KOPT-K1 (cell line): ENCODE data around the gene TBX19.

Experiments used
- H3K27ac ChIP-seq: fragments of 200-600 bp; sonication (generic); 2 replicates; pipeline ENCODE4 v1.5.1; 2016; ENCODE audit warnings: antibody characterized with exemption, mild to moderate bottlenecking, low read depth, low read length; ENCODE audit not compliant: poor library complexity, severe bottlenecking
- H3K36me3 ChIP-seq: fragments of 200-600 bp; sonication (generic); 2 replicates; pipeline ENCODE4 v1.5.1; 2017; ENCODE audit warnings: antibody characterized with exemption, mild to moderate bottlenecking, low read length, moderate library complexity; ENCODE audit not compliant: insufficient read depth
- H3K9me3 ChIP-seq: fragments of 200-600 bp; sonication (generic); 2 replicates; pipeline ENCODE4 v1.5.1; 2017; ENCODE audit warnings: antibody characterized with exemption, low read length, mild to moderate bottlenecking; ENCODE audit not compliant: insufficient read depth, poor library complexity, severe bottlenecking

TBX19 gene

GRCh38 chr1:168324745-168325425 lies 44.2 kb downstream of the TBX19 start:
- H3K9me3 ChIP-seq: peaks cover 6% of the 10 kb centered on the region
- H3K27ac ChIP-seq: no peak overlapping the region
- no peaks in the 10 kb centered on the region for H3K36me3 ChIP-seq

DNA sequence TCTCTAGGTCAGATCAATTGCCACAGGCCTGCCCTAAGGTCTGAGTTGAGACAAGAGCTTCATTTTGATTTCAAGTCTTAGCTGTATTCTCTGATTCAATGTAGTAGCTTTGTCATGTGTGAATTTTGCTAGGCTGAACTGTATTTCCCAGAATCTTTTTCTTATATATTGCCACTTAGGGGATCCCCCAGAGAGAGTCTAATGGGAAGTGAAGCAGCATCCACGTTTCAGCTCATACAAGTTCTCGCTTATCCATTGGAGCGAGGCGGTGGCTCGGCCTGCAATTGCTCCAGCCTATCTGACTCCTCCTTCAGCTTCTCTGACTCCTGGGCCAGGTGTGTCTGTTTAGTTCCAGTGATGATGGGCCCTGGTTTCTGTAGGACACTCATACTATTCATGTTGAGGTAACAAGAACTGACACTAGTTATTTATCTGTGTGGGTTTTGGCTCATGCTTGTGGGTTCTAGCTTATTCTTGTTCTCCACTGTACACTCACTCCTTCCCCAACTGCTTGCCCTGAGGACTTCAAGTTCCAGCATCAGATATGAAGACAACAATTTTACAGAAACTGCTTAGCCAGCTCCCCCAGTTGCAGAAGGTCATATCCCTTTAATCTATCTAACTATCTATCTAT lies 48.2 kb downstream of the TBX19 start:
- Histone ChIP-seq H3K36me3 (no peaks in the 10 kb centered on the region), H3K27ac (no peak overlapping the region), H3K9me3 (peaks cover 6% of the 10 kb centered on the region)

DNA sequence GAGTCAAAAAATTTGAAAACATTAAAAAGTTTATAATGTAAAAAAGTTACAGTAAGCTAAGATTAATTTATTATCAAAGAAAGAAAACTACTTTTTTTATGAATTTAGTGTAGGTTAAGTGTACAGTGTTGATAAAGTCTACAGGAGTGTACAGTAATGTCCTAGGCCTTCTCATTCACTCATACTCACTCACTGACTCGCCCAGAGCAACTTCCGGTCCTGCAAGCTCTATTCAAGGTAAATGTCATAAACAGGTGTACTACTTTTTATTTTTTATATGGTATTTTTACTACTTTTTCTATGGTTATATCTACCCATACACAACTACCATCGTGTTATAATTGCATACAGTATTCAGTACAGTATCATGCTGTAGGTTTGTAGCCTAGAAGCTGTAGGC lies 49.6 kb downstream of the TBX19 start:
- H3K36me3 ChIP-seq: no peaks in the 10 kb centered on the region
- no peaks in the 10 kb centered on the region for H3K9me3 ChIP-seq
- H3K27ac ChIP-seq: no peak overlapping the region

- no peaks in the 10 kb centered on the region for H3K9me3 ChIP-seq
- H3K36me3 ChIP-seq: no peaks in the 10 kb centered on the region
- no peak overlapping the region for H3K27ac ChIP-seq
Observed at GRCh38 chr1:168331569-168331968, 50.9 kb downstream of the TBX19 start.

DNA sequence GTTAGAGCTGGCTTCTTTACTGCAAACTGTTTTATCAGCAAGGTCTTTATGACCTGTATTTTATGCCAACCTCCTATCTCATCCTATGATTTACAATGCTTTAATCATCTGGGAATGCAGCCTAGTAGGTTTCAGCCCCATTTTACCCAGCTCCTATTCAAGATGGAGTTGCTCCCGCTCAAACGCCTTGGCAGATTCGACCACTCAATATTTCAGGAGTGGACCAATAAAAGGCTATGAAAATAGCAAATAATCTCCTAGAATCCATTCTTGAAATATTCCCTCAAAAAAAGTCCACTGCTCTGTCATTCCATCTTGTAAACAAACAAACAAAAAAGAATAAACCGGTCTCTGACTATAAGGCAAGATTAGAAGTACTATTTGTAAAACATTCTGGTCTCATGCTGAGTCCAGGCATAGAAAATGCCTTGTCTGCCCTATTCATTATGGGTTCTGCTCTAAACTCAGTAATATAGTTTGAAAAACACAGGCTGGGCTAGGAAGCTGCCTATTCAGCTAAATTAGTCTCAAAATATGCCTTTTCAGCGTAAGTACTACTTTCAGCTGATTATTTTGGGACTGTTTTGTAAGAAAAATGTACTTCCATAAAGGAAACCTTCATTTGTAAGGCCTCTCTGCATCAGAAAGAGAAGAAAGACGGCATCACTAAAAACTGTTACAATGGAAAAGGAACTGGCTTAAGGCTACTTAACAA lies 53.0 kb downstream of the TBX19 start:
- Histone ChIP-seq H3K9me3 (peaks cover 6% of the 10 kb centered on the region), H3K36me3 (no peaks in the 10 kb centered on the region), H3K27ac (no peak overlapping the region)

- Histone ChIP-seq H3K9me3 (peaks cover 6% of the 10 kb centered on the region), H3K27ac (no peak overlapping the region), H3K36me3 (no peaks in the 10 kb centered on the region)
Observed at GRCh38 chr1:168335500-168335899, 54.8 kb downstream of the TBX19 start.

GRCh38 chr1:168338589-168339503 lies 58.2 kb downstream of the TBX19 start:
- no peak overlapping the region for H3K27ac ChIP-seq
- peaks cover 6% of the 10 kb centered on the region for H3K9me3 ChIP-seq
- no peaks in the 10 kb centered on the region for H3K36me3 ChIP-seq

GRCh38 chr1:168340781-168341482 lies 60.3 kb downstream of the TBX19 start:
- no peaks in the 10 kb centered on the region for H3K36me3 ChIP-seq
- peaks cover 6% of the 10 kb centered on the region for H3K9me3 ChIP-seq
- H3K27ac ChIP-seq: peak overlapping the region; percentile 84

DNA sequence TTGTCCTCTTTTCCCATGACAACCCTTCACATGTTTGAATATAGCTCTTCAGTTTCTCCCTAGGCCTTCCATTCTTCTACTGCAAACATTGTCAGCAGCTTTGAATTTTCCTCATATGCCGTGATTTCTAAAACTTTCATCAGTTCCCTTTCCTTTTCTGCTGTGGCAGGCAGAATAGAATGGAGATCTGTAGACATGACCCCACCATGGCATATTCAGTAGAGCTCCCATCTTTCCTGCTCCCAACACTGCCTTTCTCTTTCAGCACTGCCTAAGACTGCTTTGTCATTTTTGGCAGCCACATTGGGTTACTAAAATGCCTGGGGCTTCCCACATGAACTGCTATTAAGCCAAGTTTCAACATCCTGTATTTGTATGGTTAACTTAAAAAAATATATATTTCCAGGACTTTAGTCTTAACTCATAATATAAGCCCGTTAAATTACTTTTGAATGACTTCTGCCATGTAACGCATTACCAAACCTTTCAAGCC lies 60.9 kb downstream of the TBX19 start:
- Histone ChIP-seq H3K9me3 (peaks cover 6% of the 10 kb centered on the region), H3K36me3 (no peaks in the 10 kb centered on the region), H3K27ac (peak overlapping the region; percentile 84)

GRCh38 chr1:168342572-168343280 lies 62.0 kb downstream of the TBX19 start:
- Histone ChIP-seq H3K9me3 (peaks cover under 1% of the 10 kb centered on the region), H3K27ac (peak overlapping the region; percentile 84), H3K36me3 (no peaks in the 10 kb centered on the region)

DNA sequence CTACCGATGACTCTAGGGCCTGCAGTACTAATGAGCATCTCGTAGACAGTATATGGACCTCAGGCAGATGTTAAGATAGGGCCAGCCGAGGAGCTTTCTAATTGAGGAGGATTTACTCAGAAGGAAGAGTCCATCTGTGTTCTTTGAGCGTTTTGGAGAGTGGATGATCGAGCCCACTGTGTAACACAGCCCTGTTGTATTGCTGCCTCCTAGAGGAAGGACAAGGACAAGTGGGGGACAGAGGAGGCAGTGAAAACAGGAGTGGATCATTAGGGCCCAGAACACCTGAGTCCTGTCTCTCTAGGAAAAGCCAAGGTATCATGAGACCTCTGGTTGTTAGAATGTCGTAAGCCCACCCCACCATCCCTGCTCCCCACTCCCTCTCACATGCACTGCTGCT lies 62.9 kb downstream of the TBX19 start:
- Histone ChIP-seq H3K36me3 (no peaks in the 10 kb centered on the region), H3K9me3 (no peaks in the 10 kb centered on the region), H3K27ac (peak overlapping the region; percentile 84)

- Histone ChIP-seq H3K9me3 (no peaks in the 10 kb centered on the region), H3K27ac (peak overlapping the region; percentile 84), H3K36me3 (no peaks in the 10 kb centered on the region)
Observed at GRCh38 chr1:168344517-168344916, 63.8 kb downstream of the TBX19 start.

GRCh38 chr1:168345939-168346338 lies 65.3 kb downstream of the TBX19 start:
- no peaks in the 10 kb centered on the region for H3K36me3 ChIP-seq
- no peaks in the 10 kb centered on the region for H3K9me3 ChIP-seq

GRCh38 chr1:168347630-168348029 lies 67.0 kb downstream of the TBX19 start:
- Histone ChIP-seq H3K9me3 (no peaks in the 10 kb centered on the region), H3K27ac (peak overlapping the region; percentile 89), H3K36me3 (no peaks in the 10 kb centered on the region)

More at GRCh38 chr1:168345939-168346338, 65.3 kb downstream of the TBX19 start:
- peak overlapping the region; percentile 84 for H3K27ac ChIP-seq
